ENCODE data around the gene SLC38A6. TPM values are rescaled to one million over a fixed set of nuclear protein-coding genes. Genes with fewer than 3 reads are reported as not detected.
A peak's percentile ranks its signal among the peaks of the same experiment; 100 is the strongest.

Gene SLC38A6
- total and polyA plus RNA-seq, 2 of the 13 experiments (the other 11 are each of a cell fraction or from before 2014, with no cell fraction given), result 6.9 to 22.1 TPM

GRCh38 chr14:61090432-61091216 lies 109.6 kb downstream of the SLC38A6 start (continued):
- TF ChIP-seq ATF4 (CRISPR knock-in tag; IDR thresholded peaks at IDR 0.05) (peak in 1 of 2 experiments; percentile 65; a peak in 2 of 4 replicates), ZMYM3 (CRISPR knock-in tag; IDR thresholded peaks at IDR 0.05) (no peak), MNT (IDR thresholded peaks at IDR 0.05) (no peak), FOXP4 (CRISPR knock-in tag; IDR thresholded peaks at IDR 0.05) (no peak), FOSL1 (CRISPR knock-in tag; IDR thresholded peaks at IDR 0.05; ENCODE audit: borderline replicate concordance) (no peak), CEBPB (IDR thresholded peaks at IDR 0.05; ENCODE audit: borderline replicate concordance, low read depth, low read length) (peak; percentile 27; the same call in 1 of the 2 replicates), ZNF530 (CRISPR knock-in tag; IDR thresholded peaks at IDR 0.05; ENCODE audit: low read depth) (no peak), ZNF225 (CRISPR knock-in tag; IDR thresholded peaks at IDR 0.05) (no peak), CEBPG (CRISPR knock-in tag; IDR thresholded peaks at IDR 0.05) (0 out of 2 replicates have a peak, but pooled peaks have one; percentile 18), GATAD2A (CRISPR knock-in tag; IDR thresholded peaks at IDR 0.05) (0 out of 2 replicates have a peak, but pooled peaks have one; percentile 18), ZNF263 (CRISPR knock-in tag; IDR thresholded peaks at IDR 0.05) (no peak), PBX2 (CRISPR knock-in tag; IDR thresholded peaks at IDR 0.05) (no peak), THAP9 (CRISPR knock-in tag; IDR thresholded peaks at IDR 0.05; ENCODE audit: borderline replicate concordance) (no peak), YEATS4 (CRISPR knock-in tag; IDR thresholded peaks at IDR 0.05; ENCODE audit: borderline replicate concordance) (no peak), ZNF460 (CRISPR knock-in tag; IDR thresholded peaks at IDR 0.05; ENCODE audit: borderline replicate concordance) (no peak), GMEB2 (CRISPR knock-in tag; IDR thresholded peaks at IDR 0.05; ENCODE audit: low read depth) (no peak), ATRX (CRISPR knock-in tag; IDR thresholded peaks at IDR 0.05; ENCODE audit: borderline replicate concordance) (no peak), ZNF17 (CRISPR knock-in tag; IDR thresholded peaks at IDR 0.05) (no peak), NR2F6 (IDR thresholded peaks at IDR 0.05) (no peak), NR2F6 (CRISPR knock-in tag; IDR thresholded peaks at IDR 0.05) (no peak)

Data from HepG2 (cell line).